ENCODE data around the gene UPK3A.

- TF ChIP-seq CTCF (IDR thresholded peaks at IDR 0.05): no peak
- no peak for TF ChIP-seq POLR2AphosphoS5 (IDR thresholded peaks at IDR 0.05)
- no peak for TF ChIP-seq POLR2A (IDR thresholded peaks at IDR 0.05)
These were observed 34.6 kb downstream of the UPK3A start for GRCh38 chr22:45319324-45319685.

All from gastroesophageal sphincter (tissue), 3 donors.